GM19372 (cell line): ENCODE data around the gene MED14.
A peak's percentile ranks its signal among the peaks of the same experiment; 100 is the strongest.

Experiments
- ATAC-seq: cut with Tn5 transposase; IDR thresholded peaks from one replicate; pipeline ENCODE4 v1.9.1; 2021; ENCODE audit warnings: mild to moderate bottlenecking, low read depth, moderate library complexity; ENCODE audit not compliant: unreplicated experiment

MED14 gene

GRCh38 chrX:40671126-40671525, 64.2 kb downstream of the MED14 start:
- ATAC-seq = no peak

GRCh38 chrX:40663880-40664630, 71.3 kb downstream of the MED14 start:
- ATAC-seq = no peak

- ATAC-seq = no peak
These were observed 72.1 kb downstream of the MED14 start for GRCh38 chrX:40663078-40663740.

- no peak for ATAC-seq
These were observed 73.9 kb downstream of the MED14 start for GRCh38 chrX:40661489-40661888.

GRCh38 chrX:40660381-40660780, 75.0 kb downstream of the MED14 start:
- no peak for ATAC-seq

- ATAC-seq = no peak
These were observed 81.8 kb downstream of the MED14 start for GRCh38 chrX:40653535-40653934.

- no peak for ATAC-seq
These were observed 82.7 kb downstream of the MED14 start for GRCh38 chrX:40652664-40653063.

- ATAC-seq = no peak
These were observed 83.6 kb downstream of the MED14 start for GRCh38 chrX:40651620-40652223.

GRCh38 chrX:40647307-40648197, 87.8 kb downstream of the MED14 start, which contains the start of gene CXorf38:
TSS of gene CXorf38 (minus strand) at chrX:40647561. CDS start at chrX:40647520, 41 bp downstream.
- peak; percentile 66 for ATAC-seq

- ATAC-seq = peak; percentile 26
These were observed 88.6 kb downstream of the MED14 start for GRCh38 chrX:40646489-40647306.

- no peak for ATAC-seq
These were observed 90.5 kb downstream of the MED14 start for GRCh38 chrX:40644821-40645358.

GRCh38 chrX:40644176-40644575, 91.2 kb downstream of the MED14 start:
- no peak for ATAC-seq

- no peak for ATAC-seq
These were observed 97.7 kb downstream of the MED14 start for GRCh38 chrX:40637687-40638086.

GRCh38 chrX:40632199-40632598, 103.1 kb downstream of the MED14 start:
- no peak for ATAC-seq

GRCh38 chrX:40628506-40628905, 106.8 kb downstream of the MED14 start:
- ATAC-seq = no peak

GRCh38 chrX:40625294-40625693, 110.0 kb downstream of the MED14 start:
- no peak for ATAC-seq

GRCh38 chrX:40623665-40624064, 111.7 kb downstream of the MED14 start:
- ATAC-seq = no peak

GRCh38 chrX:40623139-40623536, 112.2 kb downstream of the MED14 start, which contains the start of gene MPC1L:
TSS of gene MPC1L (plus strand) at chrX:40623428. CDS start at chrX:40623566, 138 bp downstream.
- no peak for ATAC-seq

- no peak for ATAC-seq
These were observed 112.7 kb downstream of the MED14 start for GRCh38 chrX:40622479-40623138.
